Endothelial cell of umbilical vein (primary cell): Measurements from ENCODE around the gene ADGRL3. TPM values are rescaled to one million over a fixed set of nuclear protein-coding genes. Genes with fewer than 3 reads are reported as not detected.

ENCODE experiments used
- BruUV-seq: library from RNA; stranded (reverse); fragments of 400-500 nt; replicated peaks from 2 replicates; lab custom pipeline; 2021; lab: Mats Ljungman, UMichigan
- CTCF ChIA-PET: fragments of 300-600, 350-600 bp; sonication (Branson Sonifier 250); formaldehyde crosslinking; loops from one replicate; lab custom pipeline; 2021; ENCODE audit warnings: antibody characterized with exemption, inconsistent platforms; lab: Charles Lee
- POLR2A ChIA-PET: fragments of 300-600, 350-600 bp; sonication (Branson Sonifier 250); formaldehyde crosslinking; loops from one replicate; lab custom pipeline; 2021; ENCODE audit warnings: antibody characterized with exemption, inconsistent platforms; lab: Charles Lee
- DNase-seq: peaks from one replicate; pipeline ENCODE4 v3.0.0-alpha.2; 2011; ENCODE audit warnings: low read depth, low spot score
- FAIRE-seq: peaks from 2 replicates; lab custom pipeline; 2011; peaks lifted over from hg19 to GRCh38; lab: Jason Lieb, UNC
- H2AFZ ChIP-seq: 2 replicates; pipeline ENCODE4 v1.6.0; 2012; ENCODE audit warnings: low read depth, low read length, control low read depth, inconsistent platforms
- H3K27ac ChIP-seq: 2 replicates; pipeline ENCODE4 v1.5.1; 2011; ENCODE audit warnings: low read depth, mild to moderate bottlenecking, control low read depth, low read length, moderate library complexity; ENCODE audit not compliant: insufficient read depth
- H3K27me3 ChIP-seq, 2 experiments: 2 replicates each; pipeline versions ENCODE4 v1.6.0 to v1.6.1; 2011; ENCODE audit warnings: low read length in 2 of 2, mixed read lengths in 1 of 2; ENCODE audit not compliant: control insufficient read depth in 2 of 2, insufficient read depth in 2 of 2
- H3K36me3 ChIP-seq, 2 experiments: 2 replicates in 1 of 2; 3 replicates in 1 of 2; pipeline ENCODE4 v1.5.1; 2011; ENCODE audit warnings: low read length in 2 of 2, mild to moderate bottlenecking in 1 of 2, moderate library complexity in 1 of 2; ENCODE audit not compliant: control insufficient read depth in 2 of 2, insufficient read depth in 2 of 2; ENCODE audit errors: extremely low read depth in 1 of 2
- H3K4me1 ChIP-seq: 3 replicates; pipeline ENCODE4 v1.5.1; 2011; ENCODE audit warnings: mild to moderate bottlenecking, low read length; ENCODE audit not compliant: control insufficient read depth, insufficient read depth; ENCODE audit errors: extremely low read depth
- H3K4me2 ChIP-seq: 2 replicates; pipeline ENCODE4 v1.6.1; 2011; ENCODE audit warnings: low read length, control low read depth, mixed read lengths; ENCODE audit not compliant: insufficient read depth
- H3K4me3 ChIP-seq, 3 experiments: fragments of 200-600 bp in 1 of 3; sonication (generic), shearing (Covaris generic) in 1 of 3; replicated peaks in 1 of 3; 2 replicates each; pipeline ENCODE4 v1.5.1; 2011 to 2016; ENCODE audit warnings: control low read depth in 3 of 3, low read length in 3 of 3, mild to moderate bottlenecking in 2 of 3, inconsistent platforms in 1 of 3, low read depth in 1 of 3, moderate library complexity in 1 of 3; ENCODE audit not compliant: insufficient read depth in 1 of 3
- H3K79me2 ChIP-seq: 2 replicates; pipeline ENCODE4 v1.6.0; 2012; ENCODE audit warnings: low read length, inconsistent platforms; ENCODE audit not compliant: control insufficient read depth, insufficient read depth
- H3K9ac ChIP-seq: replicated peaks from 2 replicates; pipeline ENCODE3; 2011; ENCODE audit warnings: low read length, control low read depth; ENCODE audit not compliant: insufficient read depth; ENCODE audit errors: extremely low read depth
- H3K9me1 ChIP-seq: replicated peaks from 3 replicates; pipeline ENCODE4 v1.6.0; 2011; ENCODE audit warnings: mild to moderate bottlenecking, low read length; ENCODE audit not compliant: control insufficient read depth, insufficient read depth; ENCODE audit errors: extremely low read depth
- H3K9me3 ChIP-seq: replicated peaks from 2 replicates; pipeline ENCODE4 v1.5.1; 2012; ENCODE audit warnings: low read length, inconsistent platforms; ENCODE audit not compliant: control insufficient read depth, insufficient read depth
- H4K20me1 ChIP-seq: replicated peaks from 2 replicates; pipeline ENCODE3; 2011; ENCODE audit warnings: mild to moderate bottlenecking, low read length; ENCODE audit not compliant: control insufficient read depth, insufficient read depth; ENCODE audit errors: extremely low read depth
- CTCF ChIP-seq, 2 donors: IDR thresholded peaks; 1 replicate in 1 of 2; 2 replicates in 1 of 2; pipeline ENCODE4 v1.5.1; 2011; ENCODE audit warnings: low read length in 2 of 2, mild to moderate bottlenecking in 2 of 2, moderate library complexity in 2 of 2, control low read depth in 1 of 2, inconsistent platforms in 1 of 2, low read depth in 1 of 2; ENCODE audit not compliant: insufficient read depth in 1 of 2; ENCODE audit errors: extremely low read depth in 1 of 2
- EZH2 ChIP-seq: IDR thresholded peaks from 2 replicates; pipeline ENCODE4 v1.6.1; 2012; ENCODE audit warnings: borderline replicate concordance, low read depth, mild to moderate bottlenecking, moderate library complexity, low read length, inconsistent platforms; ENCODE audit not compliant: severe bottlenecking
- FOS ChIP-seq: IDR thresholded peaks from 2 replicates; pipeline ENCODE4 v1.6.1; 2011; ENCODE audit warnings: mild to moderate bottlenecking, low read length, moderate library complexity, borderline replicate concordance; ENCODE audit not compliant: insufficient read depth
- GATA2 ChIP-seq: IDR thresholded peaks from 2 replicates; pipeline ENCODE4 v1.7.0; 2011; ENCODE audit warnings: low read depth, mild to moderate bottlenecking, moderate library complexity, mixed read lengths, low read length; ENCODE audit not compliant: insufficient read length, insufficient read depth
- JUN ChIP-seq: IDR thresholded peaks from 2 replicates; pipeline ENCODE4 v1.6.1; 2011; ENCODE audit warnings: borderline replicate concordance, low read depth; ENCODE audit not compliant: insufficient read length, insufficient read depth
- MAX ChIP-seq: IDR thresholded peaks from 2 replicates; pipeline ENCODE4 v1.6.1; 2011; ENCODE audit not compliant: insufficient read depth, insufficient read length
- MYC ChIP-seq: IDR thresholded peaks from one replicate; pipeline ENCODE4 v1.6.1; 2011; ENCODE audit warnings: mild to moderate bottlenecking, low read depth, low read length
- POLR2A ChIP-seq: IDR thresholded peaks from 2 replicates; pipeline ENCODE4 v1.6.1; 2012; ENCODE audit warnings: low read depth, mild to moderate bottlenecking, control low read depth, low read length
- POLR2AphosphoS5 ChIP-seq: IDR thresholded peaks from 2 replicates; pipeline ENCODE4 v1.6.1; 2012; ENCODE audit warnings: low read depth, mild to moderate bottlenecking, control low read depth, low read length, moderate library complexity; ENCODE audit not compliant: insufficient read depth
- dilution Hi-C: fragments of 300-500 bp; cut with MboI; formaldehyde crosslinking; loops from one replicate; pipeline ENCODE4 v1.15.0; 2019; ENCODE audit warnings: low sequenced_read_pairs; ENCODE audit not compliant: extremely low pct_ligation_motif_present
- intact Hi-C: fragments of 100-400 bp; cut with micrococcal nuclease; formaldehyde crosslinking; loops from one replicate; pipeline ENCODE4 v1.10.0; 2022
- polyA plus RNA-seq, 4 experiments: library from polyadenylated mRNA; depleted of rRNA in 3 of 4; stranded (reverse) in 3 of 4; unstranded in 1 of 4; fragments of >200 nt; gene quantifications; 2 replicates each; pipeline versions ENCODE4 v1.2.1 to v1.2.3, GENCODE V29; 2011 to 2012; ENCODE audit warnings: missing spikeins in 1 of 4
- total RNA-seq: library from RNA; stranded (reverse); gene quantifications from 2 replicates; pipeline ENCODE4 v1.2.3, GENCODE V29; 2021

Gene ADGRL3
- total and polyA plus RNA-seq, 2 donors (not counting 3 experiments of a cell fraction or from before 2014, with no cell fraction given) = not detected

GRCh38 chr4:62096881-62097280 lies 896.8 kb downstream of the ADGRL3 start:
- no peak overlapping the region for H3K4me2 ChIP-seq
- H4K20me1 ChIP-seq = no peaks in the 10 kb centered on the region
- H3K27me3 ChIP-seq = no peaks in the 10 kb centered on the region
- CTCF ChIA-PET = no interaction called here
- H3K36me3 ChIP-seq = no peaks in the 10 kb centered on the region
- no peak overlapping the region for H3K27ac ChIP-seq
- H3K79me2 ChIP-seq = no peaks in the 10 kb centered on the region
- H3K4me3 ChIP-seq = no peak overlapping the region
- no peak for FAIRE-seq
- POLR2A ChIA-PET = no interaction called here
- DNase-seq = no peak
- H3K9ac ChIP-seq = no peak overlapping the region
- BruUV-seq = no TSS peak
- TF ChIP-seq EZH2 = no peak
- TF ChIP-seq POLR2AphosphoS5 = no peak
- no peak for TF ChIP-seq FOS
- no peak for TF ChIP-seq POLR2A
- TF ChIP-seq JUN = no peak
- TF ChIP-seq MYC = no peak
- TF ChIP-seq CTCF (IDR thresholded peaks at IDR 0.05; ENCODE audit: extremely low read depth in 1 of 2, insufficient read depth in 1 of 2, low read depth in 1 of 2, low read length in 2 of 2) = no peak
- TF ChIP-seq GATA2 = no peak
- TF ChIP-seq MAX = no peak
- H2AFZ ChIP-seq = no peak overlapping the region
- dilution Hi-C loops (no loop called here), intact Hi-C loops (no loop called here)
- no peaks in the 10 kb centered on the region for H3K4me1 ChIP-seq
- no peaks in the 10 kb centered on the region for H3K9me3 ChIP-seq
- H3K9me1 ChIP-seq = no peaks in the 10 kb centered on the region
